CD4-positive, alpha-beta T cell (primary cell): ENCODE data around the gene SERTAD3. TPM values are rescaled to one million over a fixed set of nuclear protein-coding genes. Genes with fewer than 3 reads are reported as not detected.

Source experiments
- ATAC-seq: fragments of 200-7000 bp; cut with Tn5 transposase; one replicate; pipeline ENCODE4 v1.10.0; 2022; ENCODE audit warnings: mild to moderate bottlenecking; ENCODE audit not compliant: poor library complexity
- CTCF ChIA-PET: fragments of 350-600 bp; sonication (Branson Sonifier 250); formaldehyde crosslinking; loops from one replicate; lab custom pipeline; 2021; ENCODE audit warnings: antibody characterized with exemption, inconsistent platforms; lab: Charles Lee
- POLR2A ChIA-PET: fragments of 350-600 bp; sonication (Branson Sonifier 250); formaldehyde crosslinking; loops from one replicate; lab custom pipeline; 2021; ENCODE audit warnings: antibody characterized with exemption, inconsistent platforms; lab: Charles Lee
- DNase-seq, 14 experiments: peaks; one replicate each; pipeline ENCODE4 v3.0.0-alpha.2; 2013 to 2020; ENCODE audit warnings: mixed read lengths in 2 of 14
- H3K27ac ChIP-seq, 2 donors: one replicate each; pipeline versions ENCODE4 v1.5.1 to v1.7.0; 2013; ENCODE audit warnings: low read length in 2 of 2, low read depth in 1 of 2, mild to moderate bottlenecking in 1 of 2
- H3K27me3 ChIP-seq, 2 experiments: 1 replicate in 1 of 2; 2 replicates in 1 of 2; pipeline versions ENCODE4 v1.6.1 to v1.7.0; 2013; ENCODE audit warnings: low read length in 2 of 2, control low read depth in 1 of 2, mild to moderate bottlenecking in 1 of 2, moderate library complexity in 1 of 2; ENCODE audit not compliant: insufficient read depth in 2 of 2, control insufficient read depth in 1 of 2
- H3K36me3 ChIP-seq: one replicate; pipeline ENCODE4 v1.6.1; 2013; ENCODE audit warnings: low read length, control low read depth; ENCODE audit not compliant: insufficient read depth
- H3K4me1 ChIP-seq: one replicate; pipeline ENCODE4 v1.6.1; 2013; ENCODE audit warnings: low read length, control low read depth; ENCODE audit not compliant: insufficient read depth
- H3K4me3 ChIP-seq: one replicate; pipeline ENCODE4 v1.5.1; 2013; ENCODE audit warnings: mild to moderate bottlenecking, low read length, moderate library complexity
- H3K9me3 ChIP-seq, 2 experiments: 1 replicate in 1 of 2; 2 replicates in 1 of 2; pipeline versions ENCODE4 v1.6.1 to v1.7.0; 2013; ENCODE audit warnings: low read length in 2 of 2, mild to moderate bottlenecking in 2 of 2, control low read depth in 1 of 2, moderate library complexity in 1 of 2; ENCODE audit not compliant: control insufficient read depth in 1 of 2, insufficient read depth in 1 of 2
- H3K27ac Mint-ChIP-seq: one replicate; pipeline ENCODE4 v1.8.0; 2020; ENCODE audit warnings: mixed read lengths
- H3K27me3 Mint-ChIP-seq: one replicate; pipeline ENCODE4 v1.8.0; 2021; ENCODE audit warnings: mixed read lengths
- H3K36me3 Mint-ChIP-seq: one replicate; pipeline ENCODE4 v1.8.0; 2021; ENCODE audit warnings: low read depth, mixed read lengths
- H3K4me1 Mint-ChIP-seq: one replicate; pipeline ENCODE4 v1.8.0; 2021; ENCODE audit warnings: low read depth, mixed read lengths
- H3K4me3 Mint-ChIP-seq: one replicate; pipeline ENCODE4 v1.8.0; 2020; ENCODE audit warnings: mild to moderate bottlenecking, mixed read lengths
- H3K9me3 Mint-ChIP-seq: one replicate; pipeline ENCODE4 v1.8.0; 2020; ENCODE audit warnings: mixed read lengths
- intact Hi-C, 2 experiments: fragments of 100-400 bp; cut with DNase I in 1 of 2; cut with micrococcal nuclease in 1 of 2; formaldehyde crosslinking; loops; one replicate each; pipeline versions ENCODE4 v1.15.1 to v1.9.0; 2023 to 2025; cut with DNase I, micrococcal nuclease
- total RNA-seq, 174 experiments: library from RNA in 2 of 174; stranded (reverse) in 2 of 174; gene quantifications; one replicate each; pipeline ENCODE4 v1.2.3 and lab custom pipeline; 2021 to 2026
- TF ChIP-seq, protein P1 (sequence below): fragments of 200-600 bp; IDR thresholded peaks from one replicate; pipeline ENCODE4 v1.8.0; 2022; ENCODE audit warnings: antibody characterized with exemption, mild to moderate bottlenecking

SERTAD3 gene
- total RNA-seq, 2 experiments from 2014 or later: 17.4 to 19.2 TPM

DNA sequence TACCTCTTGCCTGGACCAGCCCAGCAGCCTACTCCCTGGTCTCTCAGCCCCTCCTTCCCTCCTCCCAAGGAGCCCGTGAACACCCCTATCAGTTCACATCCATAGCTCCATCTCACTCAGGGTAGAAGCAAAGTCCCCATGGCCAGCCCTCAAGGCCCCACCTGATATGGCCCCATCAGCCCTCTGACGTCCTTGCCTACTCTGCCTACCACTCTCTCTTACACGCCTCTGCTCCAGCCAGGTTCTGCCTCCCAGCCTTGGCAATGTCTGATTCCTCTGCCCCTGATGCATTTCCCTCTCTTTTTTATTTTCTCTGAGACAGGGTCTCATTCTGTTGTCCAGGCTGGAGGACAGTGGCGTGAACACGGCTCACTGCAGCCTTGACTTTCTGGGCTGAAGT, 7.9 kb upstream of the SERTAD3 start:
- Histone ChIP-seq H3K9me3 (no peaks in the 10 kb centered on the region), H3K4me1 (no peaks in the 10 kb centered on the region), H3K4me3 (no peak overlapping the region), H3K36me3 (no peaks in the 10 kb centered on the region), H3K27ac (no peak overlapping the region), H3K27me3 (no peaks in the 10 kb centered on the region)
- Mint-ChIP-seq H3K27me3 (no peaks in the 10 kb centered on the region), H3K9me3 (no peaks in the 10 kb centered on the region), H3K4me1 (no peaks in the 10 kb centered on the region), H3K36me3 (no peaks in the 10 kb centered on the region), H3K4me3 (no peak overlapping the region), H3K27ac (no peak overlapping the region)
- ChIA-PET POLR2A (no interaction called here), CTCF (interaction anchor here (0.6 to 0.7 kb wide), 2 partner anchors 13 to 31 kb away, joined by 3 read pairs; partner anchors contain the start of gene BLVRB)
- intact Hi-C loops: no loop called here
- no peak for DNase-seq
- TF ChIP-seq, protein P1, sequence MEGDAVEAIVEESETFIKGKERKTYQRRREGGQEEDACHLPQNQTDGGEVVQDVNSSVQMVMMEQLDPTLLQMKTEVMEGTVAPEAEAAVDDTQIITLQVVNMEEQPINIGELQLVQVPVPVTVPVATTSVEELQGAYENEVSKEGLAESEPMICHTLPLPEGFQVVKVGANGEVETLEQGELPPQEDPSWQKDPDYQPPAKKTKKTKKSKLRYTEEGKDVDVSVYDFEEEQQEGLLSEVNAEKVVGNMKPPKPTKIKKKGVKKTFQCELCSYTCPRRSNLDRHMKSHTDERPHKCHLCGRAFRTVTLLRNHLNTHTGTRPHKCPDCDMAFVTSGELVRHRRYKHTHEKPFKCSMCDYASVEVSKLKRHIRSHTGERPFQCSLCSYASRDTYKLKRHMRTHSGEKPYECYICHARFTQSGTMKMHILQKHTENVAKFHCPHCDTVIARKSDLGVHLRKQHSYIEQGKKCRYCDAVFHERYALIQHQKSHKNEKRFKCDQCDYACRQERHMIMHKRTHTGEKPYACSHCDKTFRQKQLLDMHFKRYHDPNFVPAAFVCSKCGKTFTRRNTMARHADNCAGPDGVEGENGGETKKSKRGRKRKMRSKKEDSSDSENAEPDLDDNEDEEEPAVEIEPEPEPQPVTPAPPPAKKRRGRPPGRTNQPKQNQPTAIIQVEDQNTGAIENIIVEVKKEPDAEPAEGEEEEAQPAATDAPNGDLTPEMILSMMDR: no peak
- ATAC-seq: no peak

DNA sequence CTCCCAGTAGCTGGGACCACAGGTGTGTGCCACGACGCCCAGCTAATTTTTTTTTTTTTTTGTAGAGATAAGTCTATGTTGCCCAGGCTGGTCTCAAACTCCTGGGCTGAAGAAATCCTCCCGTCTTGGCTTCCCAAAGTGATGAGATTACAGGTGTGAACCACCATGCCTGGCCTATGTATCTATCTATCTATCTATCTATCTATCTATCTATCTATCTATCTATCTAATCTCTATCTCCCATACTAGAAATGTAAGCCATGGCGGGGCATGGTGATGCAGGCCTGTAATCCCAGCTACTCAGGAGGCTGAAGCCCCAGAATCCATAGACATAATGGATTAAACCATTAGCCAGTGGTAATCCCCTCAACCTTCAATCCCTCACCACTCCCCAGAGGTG, 6.5 kb upstream of the SERTAD3 start:
- Mint-ChIP-seq H3K9me3 (no peaks in the 10 kb centered on the region), H3K36me3 (no peaks in the 10 kb centered on the region), H3K27me3 (no peaks in the 10 kb centered on the region), H3K4me3 (no peak overlapping the region), H3K4me1 (no peaks in the 10 kb centered on the region), H3K27ac (no peak overlapping the region)
- ChIA-PET POLR2A (no interaction called here), CTCF (no interaction called here)
- H3K27ac ChIP-seq: no peak overlapping the region
- no peaks in the 10 kb centered on the region for H3K9me3 ChIP-seq
- ATAC-seq: no peak
- intact Hi-C loops: no loop called here
- DNase-seq: no peak
- H3K36me3 ChIP-seq: no peaks in the 10 kb centered on the region
- H3K4me1 ChIP-seq: no peaks in the 10 kb centered on the region
- H3K4me3 ChIP-seq: no peak overlapping the region
- TF ChIP-seq, protein P1: no peak
- H3K27me3 ChIP-seq: no peaks in the 10 kb centered on the region

DNA sequence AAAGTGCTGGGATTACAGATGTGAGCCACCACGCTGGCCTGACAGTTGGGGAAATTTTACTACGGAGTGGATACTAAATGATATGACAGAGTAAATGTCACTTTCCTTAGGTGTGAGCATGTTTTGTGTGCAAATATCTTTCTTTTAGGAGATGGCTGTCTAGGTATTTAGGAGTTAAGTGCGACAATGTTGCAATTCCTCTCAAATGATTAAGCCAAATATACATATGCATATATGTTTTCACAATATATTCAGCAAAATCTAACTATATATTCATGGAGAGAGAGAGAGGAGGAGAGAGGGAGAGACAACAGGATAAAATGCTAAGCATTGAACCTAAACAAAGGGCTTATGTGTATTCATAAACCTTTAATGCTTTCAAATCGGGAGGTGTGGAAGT, 5.4 kb upstream of the SERTAD3 start:
- no peak overlapping the region for H3K27ac Mint-ChIP-seq
- Histone ChIP-seq H3K4me1 (peaks cover 7% of the 10 kb centered on the region), H3K9me3 (no peaks in the 10 kb centered on the region), H3K27ac (no peak overlapping the region), H3K36me3 (no peaks in the 10 kb centered on the region), H3K27me3 (no peaks in the 10 kb centered on the region), H3K4me3 (no peak overlapping the region)
- ATAC-seq (no peak), DNase-seq (no peak)
- intact Hi-C loops: loop anchor here (5.0 to 10.0 kb wide), 5 partner anchors 42 to 625 kb away; partner anchors contain the start of genes AKT2 (in 1 of the 2) and SHKBP1 (in 1 of the 2)
- CTCF ChIA-PET: interaction anchor here (1.3 kb wide), 1 partner anchor 29 kb away, joined by 4 read pairs; no protein-coding TSS in a partner anchor
- H3K36me3 Mint-ChIP-seq: peaks cover 5% of the 10 kb centered on the region
- H3K4me3 Mint-ChIP-seq: no peak overlapping the region
- TF ChIP-seq, protein P1: no peak
- H3K4me1 Mint-ChIP-seq: peaks cover 5% of the 10 kb centered on the region
- no peaks in the 10 kb centered on the region for H3K9me3 Mint-ChIP-seq
- POLR2A ChIA-PET: no interaction called here
- no peaks in the 10 kb centered on the region for H3K27me3 Mint-ChIP-seq
